Measurements from ENCODE around the gene GIT2.

DNA sequence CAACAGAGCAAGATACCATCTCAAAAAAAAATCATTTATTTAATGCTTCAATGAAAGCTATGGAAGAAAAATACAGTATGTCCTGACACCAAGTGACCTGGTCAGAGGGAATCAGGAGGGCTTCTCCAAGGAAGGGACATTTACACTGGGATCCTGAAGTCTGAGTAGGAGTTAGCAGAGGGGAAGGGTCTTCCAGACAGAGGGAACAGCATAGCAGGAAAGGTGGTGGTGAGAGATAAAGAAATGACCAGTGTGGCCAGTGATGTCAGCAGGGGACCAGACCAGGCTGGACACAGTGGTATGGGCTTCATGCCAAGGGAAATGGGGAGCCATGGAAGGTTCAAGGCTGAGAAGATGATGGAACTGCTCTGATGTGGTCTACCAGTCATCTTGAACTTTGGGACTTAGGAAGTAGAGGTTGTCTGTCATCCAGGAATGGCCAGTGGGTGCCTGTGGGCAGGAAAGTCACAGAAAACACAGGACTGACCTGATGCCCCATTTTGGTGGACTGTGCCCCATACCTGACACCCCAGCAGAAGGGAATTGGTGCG, 103.9 kb downstream of the GIT2 start:
- TF ChIP-seq, protein P1, sequence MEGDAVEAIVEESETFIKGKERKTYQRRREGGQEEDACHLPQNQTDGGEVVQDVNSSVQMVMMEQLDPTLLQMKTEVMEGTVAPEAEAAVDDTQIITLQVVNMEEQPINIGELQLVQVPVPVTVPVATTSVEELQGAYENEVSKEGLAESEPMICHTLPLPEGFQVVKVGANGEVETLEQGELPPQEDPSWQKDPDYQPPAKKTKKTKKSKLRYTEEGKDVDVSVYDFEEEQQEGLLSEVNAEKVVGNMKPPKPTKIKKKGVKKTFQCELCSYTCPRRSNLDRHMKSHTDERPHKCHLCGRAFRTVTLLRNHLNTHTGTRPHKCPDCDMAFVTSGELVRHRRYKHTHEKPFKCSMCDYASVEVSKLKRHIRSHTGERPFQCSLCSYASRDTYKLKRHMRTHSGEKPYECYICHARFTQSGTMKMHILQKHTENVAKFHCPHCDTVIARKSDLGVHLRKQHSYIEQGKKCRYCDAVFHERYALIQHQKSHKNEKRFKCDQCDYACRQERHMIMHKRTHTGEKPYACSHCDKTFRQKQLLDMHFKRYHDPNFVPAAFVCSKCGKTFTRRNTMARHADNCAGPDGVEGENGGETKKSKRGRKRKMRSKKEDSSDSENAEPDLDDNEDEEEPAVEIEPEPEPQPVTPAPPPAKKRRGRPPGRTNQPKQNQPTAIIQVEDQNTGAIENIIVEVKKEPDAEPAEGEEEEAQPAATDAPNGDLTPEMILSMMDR (IDR thresholded peaks at IDR 0.05), result no peak
- TF ChIP-seq POLR2AphosphoS5 (IDR thresholded peaks at IDR 0.05; ENCODE audit: low read depth, low read length), result no peak

All from Panc1 (cell line).